Measurements from ENCODE around the gene FDXACB1. TPM values are rescaled to one million over a fixed set of nuclear protein-coding genes. Genes with fewer than 3 reads are reported as not detected.

FDXACB1 gene
- total and polyA plus RNA-seq, 2 of the 4 experiments (the other 2 are of a cell fraction), result 1.7 to 3.0 TPM

- peak within 1 kb of the TSS; percentile 92 for H3K9ac ChIP-seq (ENCODE audit: low read depth, low read length)
- H4K8ac ChIP-seq (ENCODE audit: low read depth in 2 of 2, low read length in 2 of 2), result peak within 1 kb of the TSS; percentile 89 to 91
- ChIA-PET CTCF (interaction anchor here (1.0 to 1.5 kb wide), 4 partner anchors 14 to 111 kb away, joined by 4 to 6 read pairs (median 5); no protein-coding TSS in a partner anchor), POLR2A (ENCODE audit: unreplicated experiment) (no interaction called here)
- H2BK15ac ChIP-seq (ENCODE audit: low read depth, low read length), result no peak within 1 kb of the TSS
- H2BK20ac ChIP-seq (ENCODE audit: low read depth, low read length), result no peak within 1 kb of the TSS
- H2AK9ac ChIP-seq (replicated peaks; ENCODE audit: low read depth, low read length, poor library complexity), result peak within 1 kb of the TSS; percentile 85
- peak within 1 kb of the TSS; percentile 97 for H3K27ac ChIP-seq (ENCODE audit: insufficient read depth, low read length)
- peak within 1 kb of the TSS; percentile 69 for H2BK120ac ChIP-seq (ENCODE audit: low read depth, low read length)
- peak within 1 kb of the TSS; percentile 54; the same call in 1 of the 2 replicates for H2AK5ac ChIP-seq (ENCODE audit: low read depth, low read length)
- in situ Hi-C loops (cut with MboI; ENCODE audit: low sequenced_read_pairs), result no loop called here
- DNase-seq (peak; percentile 82), ATAC-seq (ENCODE audit: low read depth) (peak; percentile 99)
- H3K4me2 ChIP-seq (ENCODE audit: low read depth, low read length), result peak within 1 kb of the TSS; percentile 91
- H3K18ac ChIP-seq (ENCODE audit: low read depth, low read length), result peak within 1 kb of the TSS; percentile 67
- H3K9me1 ChIP-seq (ENCODE audit: insufficient read depth, low read length), result peaks cover 4% of the 10 kb centered on the region; the same call in 1 of the 2 replicates
- peak within 1 kb of the TSS; percentile 91 for H3K14ac ChIP-seq (replicated peaks; ENCODE audit: low read depth, low read length)
- no peaks in the 10 kb centered on the region for H3K9me3 ChIP-seq (ENCODE audit: control insufficient read depth, insufficient read depth, low read length)
- BruUV-seq (replicated peaks), result TSS peak; percentile 62
- peak within 1 kb of the TSS; percentile 85 for H3K4ac ChIP-seq (ENCODE audit: low read depth, low read length)
- H3K23ac ChIP-seq (ENCODE audit: low read depth, low read length), result peak within 1 kb of the TSS; percentile 50
- H2AFZ ChIP-seq (replicated peaks; ENCODE audit: low read length, poor library complexity), result peak within 1 kb of the TSS; percentile 90
- dilution Hi-C loops (cut with HindIII; ENCODE audit: low sequenced_read_pairs, unreplicated experiment), result no loop called here
- TF ChIP-seq MAZ (IDR thresholded peaks at IDR 0.05; ENCODE audit: borderline replicate concordance, low read depth, low read length) (no peak), CHD1 (IDR thresholded peaks at IDR 0.05; ENCODE audit: low read depth, low read length) (no peak), POLR2A (IDR thresholded peaks at IDR 0.05; ENCODE audit: low read depth, low read length) (peak; percentile 20; the same call in 1 of the 2 replicates), SMC3 (IDR thresholded peaks at IDR 0.05; ENCODE audit: low read depth, low read length) (0 out of 2 replicates have a peak, but pooled peaks have one; percentile 7), RCOR1 (IDR thresholded peaks at IDR 0.05; ENCODE audit: insufficient replicate concordance, low read length) (no peak), MAFK (IDR thresholded peaks at IDR 0.05; ENCODE audit: low read depth, low read length) (no peak)
- TF ChIP-seq, protein P1, sequence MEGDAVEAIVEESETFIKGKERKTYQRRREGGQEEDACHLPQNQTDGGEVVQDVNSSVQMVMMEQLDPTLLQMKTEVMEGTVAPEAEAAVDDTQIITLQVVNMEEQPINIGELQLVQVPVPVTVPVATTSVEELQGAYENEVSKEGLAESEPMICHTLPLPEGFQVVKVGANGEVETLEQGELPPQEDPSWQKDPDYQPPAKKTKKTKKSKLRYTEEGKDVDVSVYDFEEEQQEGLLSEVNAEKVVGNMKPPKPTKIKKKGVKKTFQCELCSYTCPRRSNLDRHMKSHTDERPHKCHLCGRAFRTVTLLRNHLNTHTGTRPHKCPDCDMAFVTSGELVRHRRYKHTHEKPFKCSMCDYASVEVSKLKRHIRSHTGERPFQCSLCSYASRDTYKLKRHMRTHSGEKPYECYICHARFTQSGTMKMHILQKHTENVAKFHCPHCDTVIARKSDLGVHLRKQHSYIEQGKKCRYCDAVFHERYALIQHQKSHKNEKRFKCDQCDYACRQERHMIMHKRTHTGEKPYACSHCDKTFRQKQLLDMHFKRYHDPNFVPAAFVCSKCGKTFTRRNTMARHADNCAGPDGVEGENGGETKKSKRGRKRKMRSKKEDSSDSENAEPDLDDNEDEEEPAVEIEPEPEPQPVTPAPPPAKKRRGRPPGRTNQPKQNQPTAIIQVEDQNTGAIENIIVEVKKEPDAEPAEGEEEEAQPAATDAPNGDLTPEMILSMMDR (conservative IDR thresholded peaks at IDR 0.05; ENCODE audit: low read depth, low read length), result peak; percentile 30; the same call in 1 of the 2 replicates
- TF ChIP-seq, protein P2, sequence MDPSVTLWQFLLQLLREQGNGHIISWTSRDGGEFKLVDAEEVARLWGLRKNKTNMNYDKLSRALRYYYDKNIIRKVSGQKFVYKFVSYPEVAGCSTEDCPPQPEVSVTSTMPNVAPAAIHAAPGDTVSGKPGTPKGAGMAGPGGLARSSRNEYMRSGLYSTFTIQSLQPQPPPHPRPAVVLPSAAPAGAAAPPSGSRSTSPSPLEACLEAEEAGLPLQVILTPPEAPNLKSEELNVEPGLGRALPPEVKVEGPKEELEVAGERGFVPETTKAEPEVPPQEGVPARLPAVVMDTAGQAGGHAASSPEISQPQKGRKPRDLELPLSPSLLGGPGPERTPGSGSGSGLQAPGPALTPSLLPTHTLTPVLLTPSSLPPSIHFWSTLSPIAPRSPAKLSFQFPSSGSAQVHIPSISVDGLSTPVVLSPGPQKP (IDR thresholded peaks at IDR 0.05; ENCODE audit: borderline replicate concordance, low read depth, low read length), result no peak
- peaks cover 2% of the 10 kb centered on the region for H3K4me1 ChIP-seq (ENCODE audit: control insufficient read depth, insufficient read depth, low read length)
- no peaks in the 10 kb centered on the region for H4K20me1 ChIP-seq (ENCODE audit: insufficient read depth, low read length)
- H4K91ac ChIP-seq (ENCODE audit: insufficient read depth, low read depth, low read length), result peak within 1 kb of the TSS; percentile 88
- peak within 1 kb of the TSS; percentile 86 for H3K56ac ChIP-seq (ENCODE audit: extremely low read depth, insufficient read depth, low read length)
- H3K4me3 ChIP-seq (ENCODE audit: insufficient read depth, low read depth, low read length), result peak within 1 kb of the TSS; percentile 94
- H2BK5ac ChIP-seq (ENCODE audit: low read depth, low read length, poor library complexity, severe bottlenecking), result peak within 1 kb of the TSS; percentile 93
- H3K79me1 ChIP-seq (ENCODE audit: low read depth in 1 of 2, low read length in 2 of 2), result peaks cover 3 to 19% of the 10 kb centered on the region in 2 experiments; a peak in 3 of 4 replicates
- intact Hi-C loops (cut with micrococcal nuclease), result loop anchor here (2.0 to 10.0 kb wide), 2 partner anchors 126 to 354 kb away; partner anchors contain the start of gene PTS
- WGBS, 2 experiments (ENCODE audit: extremely low coverage in 2 of 2, insufficient read length in 1 of 2), result 0% methylated on average over 23 of the region's 51 CpGs; no CpG with 5 or more reads in 1 of the 2 experiments
- H4K5ac ChIP-seq (ENCODE audit: low read depth, low read length), result peak within 1 kb of the TSS; percentile 89
- H3K36me3 ChIP-seq (ENCODE audit: control insufficient read depth, insufficient read depth, low read length), result peaks cover 4% of the 10 kb centered on the region
- no peaks in the 10 kb centered on the region for H3K27me3 ChIP-seq (ENCODE audit: control insufficient read depth, insufficient read depth, low read length)
These were observed 7.9 kb downstream of the FDXACB1 start, which contains the start of gene ALG9 for GRCh38 chr11:111870886-111871692. Gene ALG9 (minus strand): TSS chr11:111871581. CDS start chr11:111871482, 99 bp downstream.
